ENCODE measurements around the gene HSPH1.

DNA sequence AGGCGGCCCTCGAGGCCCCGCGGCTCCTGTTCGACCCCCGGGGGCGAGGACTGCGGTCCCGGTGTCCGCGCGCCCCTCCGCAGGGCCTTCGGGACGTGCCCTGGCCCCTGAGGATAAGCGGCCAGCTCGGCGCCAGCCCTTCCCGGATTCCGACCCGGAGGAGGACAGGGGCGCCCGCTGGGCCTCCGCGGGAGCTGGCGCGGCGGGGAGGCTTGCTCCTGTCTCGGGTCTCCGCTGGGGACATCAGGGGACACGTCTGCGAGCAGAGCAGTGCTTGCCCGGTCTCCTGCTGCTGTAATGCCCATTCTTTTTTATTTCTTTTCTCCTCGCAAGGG is 38.9 kb upstream of the HSPH1 start:
- TF ChIP-seq CTCF (optimal IDR thresholded peaks at IDR 0.05 in 1 of 3, IDR thresholded peaks at IDR 0.05 in 1 of 3, conservative IDR thresholded peaks at IDR 0.05 in 1 of 3; ENCODE audit: extremely low read depth in 1 of 3, insufficient read depth in 2 of 3, low read length in 3 of 3) = no peak
- no peak for TF ChIP-seq EZH2 (IDR thresholded peaks at IDR 0.05; ENCODE audit: low read length)
